SU-DHL-6 (cell line): ENCODE results near the gene ADD3.

Source experiments
- H2AFZ ChIP-seq: fragments of 200-600 bp; sonication (generic); 2 replicates; pipeline ENCODE4 v1.6.1; 2014; ENCODE audit warnings: low read depth, mild to moderate bottlenecking, moderate library complexity, mixed read lengths, antibody characterized with exemption, low read length; ENCODE audit not compliant: severe bottlenecking
- H3F3A ChIP-seq: fragments of 200-600 bp; shearing (Covaris generic); 2 replicates; pipeline ENCODE4 v1.6.0; 2016; ENCODE audit warnings: antibody characterized with exemption, mild to moderate bottlenecking; ENCODE audit not compliant: insufficient read depth
- H3K27ac ChIP-seq: fragments of 200-600 bp; sonication (generic); 2 replicates; pipeline ENCODE4 v1.5.1; 2016; ENCODE audit warnings: low read depth, mild to moderate bottlenecking, low read length, moderate library complexity, mixed read lengths
- H3K27me3 ChIP-seq: fragments of 200-600 bp; sonication (generic), shearing (Covaris generic); 2 replicates; pipeline ENCODE4 v1.6.0; 2014; ENCODE audit warnings: mild to moderate bottlenecking, low read length
- H3K36me3 ChIP-seq: fragments of 200-600 bp; sonication (generic); 2 replicates; pipeline ENCODE4 v1.6.1; 2014; ENCODE audit warnings: mild to moderate bottlenecking, low read length, mixed read lengths
- H3K4me2 ChIP-seq: fragments of 300-600, 200-600 bp; shearing (Covaris generic), sonication (generic); 2 replicates; pipeline ENCODE4 v1.6.0; 2014; ENCODE audit warnings: low read length, low read depth, mild to moderate bottlenecking; ENCODE audit not compliant: poor library complexity, severe bottlenecking
- H3K4me3 ChIP-seq: fragments of 200-600 bp; sonication (generic); 2 replicates; pipeline ENCODE4 v1.5.1; 2014; ENCODE audit warnings: antibody characterized with exemption, low read length, mild to moderate bottlenecking, mixed read lengths; ENCODE audit not compliant: insufficient read depth, poor library complexity, severe bottlenecking
- H3K79me2 ChIP-seq: fragments of 200-600 bp; sonication (generic); 2 replicates; pipeline ENCODE4 v1.6.1; 2014; ENCODE audit warnings: mild to moderate bottlenecking, low read length, moderate library complexity; ENCODE audit not compliant: insufficient read depth
- H3K9ac ChIP-seq: fragments of 200-600 bp; sonication (generic); 2 replicates; pipeline ENCODE4 v1.7.0; 2014; ENCODE audit warnings: mild to moderate bottlenecking, low read length
- H3K9me2 ChIP-seq: fragments of 200-600 bp; sonication (generic); replicated peaks from 2 replicates; pipeline ENCODE4 v1.6.1; 2014; ENCODE audit warnings: low read length; ENCODE audit not compliant: insufficient read depth
- H3K9me3 ChIP-seq: fragments of 200-600 bp; sonication (generic); 2 replicates; pipeline ENCODE4 v1.6.1; 2014; ENCODE audit warnings: low read length, mixed read lengths; ENCODE audit not compliant: insufficient read depth
- H4K20me1 ChIP-seq: fragments of 200-600 bp; sonication (generic); 2 replicates; pipeline ENCODE4 v1.6.1; 2014; ENCODE audit warnings: low read depth, mild to moderate bottlenecking, antibody characterized with exemption, low read length, moderate library complexity, mixed read lengths
- CTCF ChIP-seq: fragments of 200-600 bp; sonication (generic); IDR thresholded peaks from one replicate; pipeline ENCODE4 v1.5.1; 2017; ENCODE audit warnings: antibody characterized with exemption, mild to moderate bottlenecking, low read length, moderate library complexity; ENCODE audit not compliant: insufficient read depth, poor library complexity, severe bottlenecking
- EZH2phosphoT487 ChIP-seq: fragments of 200-600 bp; sonication (generic), shearing (Covaris generic); conservative IDR thresholded peaks from 2 replicates; pipeline ENCODE4 v1.6.1; 2018; ENCODE audit warnings: mild to moderate bottlenecking, antibody characterized with exemption, low read length, moderate library complexity, mixed read lengths

Gene ADD3

DNA sequence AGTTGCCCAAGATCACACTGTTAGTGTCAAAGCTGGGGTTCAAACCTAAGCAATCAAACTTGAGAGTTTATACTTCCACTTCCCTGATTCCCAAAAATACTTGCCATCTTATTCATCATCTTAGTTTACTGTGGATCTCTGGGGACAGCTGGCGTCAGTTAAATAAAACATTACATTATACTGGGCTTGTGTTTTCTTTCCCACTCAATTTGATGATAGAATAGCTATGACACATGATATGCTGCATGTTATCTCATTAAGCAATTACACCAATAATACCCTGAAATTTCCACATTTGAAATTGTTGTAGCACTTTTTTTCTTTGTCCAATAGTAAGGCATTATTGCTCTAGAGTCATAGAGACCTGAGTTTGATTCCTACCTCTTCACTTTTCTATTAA is 136.7 kb downstream of the ADD3 start:
- H3K79me2 ChIP-seq: no peaks in the 10 kb centered on the region
- TF ChIP-seq CTCF: no peak
- no peak for TF ChIP-seq EZH2phosphoT487
- H3K27ac ChIP-seq: no peak overlapping the region
- H3K9me3 ChIP-seq: no peaks in the 10 kb centered on the region
- no peaks in the 10 kb centered on the region for H3K27me3 ChIP-seq
- no peak overlapping the region for H3K9ac ChIP-seq
- no peaks in the 10 kb centered on the region for H3F3A ChIP-seq
- no peak overlapping the region for H3K4me3 ChIP-seq
- H3K9me2 ChIP-seq: no peaks in the 10 kb centered on the region
- no peaks in the 10 kb centered on the region for H3K36me3 ChIP-seq
- no peak overlapping the region for H3K4me2 ChIP-seq
- H4K20me1 ChIP-seq: no peaks in the 10 kb centered on the region
- H2AFZ ChIP-seq: no peak overlapping the region

- TF ChIP-seq EZH2phosphoT487 (no peak), CTCF (no peak)
- no peaks in the 10 kb centered on the region for H3K27me3 ChIP-seq
- no peak overlapping the region for H2AFZ ChIP-seq
- no peaks in the 10 kb centered on the region for H3F3A ChIP-seq
- H3K9ac ChIP-seq: no peak overlapping the region
- H3K4me2 ChIP-seq: no peak overlapping the region
- no peak overlapping the region for H3K4me3 ChIP-seq
- H4K20me1 ChIP-seq: no peaks in the 10 kb centered on the region
- no peaks in the 10 kb centered on the region for H3K9me2 ChIP-seq
- H3K79me2 ChIP-seq: no peaks in the 10 kb centered on the region
- no peaks in the 10 kb centered on the region for H3K36me3 ChIP-seq
- no peak overlapping the region for H3K27ac ChIP-seq
- no peaks in the 10 kb centered on the region for H3K9me3 ChIP-seq
These were observed 140.2 kb downstream of the ADD3 start for GRCh38 chr10:110147961-110148360.

DNA sequence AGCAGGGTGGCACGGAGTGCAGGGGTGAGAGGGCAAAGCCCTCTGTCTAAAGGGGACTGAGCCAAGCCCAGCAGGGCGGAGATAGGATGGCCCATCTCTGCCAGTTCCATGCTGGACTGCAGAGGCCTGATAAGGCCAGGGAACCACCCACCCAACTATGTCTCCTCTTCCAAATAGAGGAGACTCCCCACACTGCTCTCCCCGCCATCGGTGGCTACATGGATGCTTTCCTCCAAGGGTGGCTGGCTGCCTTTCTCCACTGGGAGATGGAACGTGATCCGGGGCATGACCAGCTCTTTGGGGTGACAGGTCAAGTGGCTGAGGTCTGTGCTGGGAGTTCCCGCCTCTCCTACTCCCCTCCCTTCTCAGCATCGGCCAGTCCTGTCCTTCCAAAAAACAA is 141.5 kb downstream of the ADD3 start:
- H3K9me3 ChIP-seq: no peaks in the 10 kb centered on the region
- TF ChIP-seq CTCF: no peak
- no peak for TF ChIP-seq EZH2phosphoT487

GRCh38 chr10:110150046-110150445 is 142.3 kb downstream of the ADD3 start:
- Histone ChIP-seq H3K9me3 (no peaks in the 10 kb centered on the region), H3K36me3 (no peaks in the 10 kb centered on the region), H4K20me1 (no peaks in the 10 kb centered on the region), H3K27ac (no peak overlapping the region), H3K4me2 (no peak overlapping the region), H3K4me3 (no peak overlapping the region), H3F3A (no peaks in the 10 kb centered on the region), H3K9me2 (no peaks in the 10 kb centered on the region), H3K79me2 (no peaks in the 10 kb centered on the region), H2AFZ (no peak overlapping the region), H3K27me3 (no peaks in the 10 kb centered on the region), H3K9ac (no peak overlapping the region)
- TF ChIP-seq EZH2phosphoT487: no peak
- TF ChIP-seq CTCF: no peak

More for the DNA sequence above, 141.5 kb downstream of the ADD3 start:
- Histone ChIP-seq H3K9ac (no peak overlapping the region), H3K4me2 (no peak overlapping the region), H3K79me2 (no peaks in the 10 kb centered on the region), H3F3A (no peaks in the 10 kb centered on the region), H3K9me2 (no peaks in the 10 kb centered on the region), H4K20me1 (no peaks in the 10 kb centered on the region), H3K4me3 (no peak overlapping the region), H2AFZ (no peak overlapping the region), H3K27me3 (no peaks in the 10 kb centered on the region), H3K36me3 (no peaks in the 10 kb centered on the region), H3K27ac (no peak overlapping the region)
